SK-N-MC (cell line): ENCODE data around the gene MAVS.

ENCODE experiments used
- DNase-seq: peaks from one replicate; pipeline ENCODE4 v3.0.0-alpha.2; 2011; ENCODE audit warnings: low read depth, low spot score
- H3K27ac ChIP-seq: fragments of 200-600 bp; sonication (generic); 2 replicates; pipeline ENCODE4 v1.5.1; 2016; ENCODE audit warnings: mixed run types
- H3K36me3 ChIP-seq: fragments of 200-600 bp; sonication (generic); 2 replicates; pipeline ENCODE4 v1.6.1; 2017; ENCODE audit warnings: antibody characterized with exemption, low read length, mixed read lengths; ENCODE audit not compliant: insufficient read depth
- H3K4me3 ChIP-seq: fragments of 200-600 bp; sonication (generic); 2 replicates; pipeline ENCODE4 v1.5.1; 2016
- H3K9ac ChIP-seq: fragments of 200-600 bp; sonication (generic); 2 replicates; pipeline ENCODE4 v1.8.0; 2017; ENCODE audit warnings: mixed run types, mixed read lengths; ENCODE audit not compliant: insufficient read length
- H3K9me3 ChIP-seq: fragments of 200-600 bp; sonication (generic); 2 replicates; pipeline ENCODE4 v1.6.1; 2017; ENCODE audit warnings: low read depth, mild to moderate bottlenecking, antibody characterized with exemption, low read length, moderate library complexity, mixed read lengths
- EZH2 ChIP-seq: fragments of 200-600 bp; sonication (generic); IDR thresholded peaks from one replicate; pipeline ENCODE4 v1.6.1; 2017; ENCODE audit warnings: antibody characterized with exemption
- FOXP2 ChIP-seq: optimal IDR thresholded peaks from 2 replicates; pipeline ENCODE3; 2011; ENCODE audit warnings: mild to moderate bottlenecking, moderate library complexity; ENCODE audit not compliant: insufficient read depth; ENCODE audit errors: extremely low read length, control extremely low read depth
- POLR2AphosphoS5 ChIP-seq: IDR thresholded peaks from 2 replicates; pipeline ENCODE4 v1.6.1; 2012; ENCODE audit warnings: mild to moderate bottlenecking, low read depth, low read length, borderline replicate concordance

The MAVS gene

GRCh38 chr20:3846740-3847428 is at the start of gene MAVS:
Gene MAVS, plus strand, starts transcription at chr20:3846834. Its CDS starts 7,791 bp downstream, at chr20:3854625.
- no peaks in the 10 kb centered on the region for H3K9me3 ChIP-seq
- TF ChIP-seq POLR2AphosphoS5 (peak; percentile 95), FOXP2 (no peak)
- no peak within 1 kb of the TSS for H3K27ac ChIP-seq
- no peak for DNase-seq
- peak within 1 kb of the TSS; percentile 98 for H3K4me3 ChIP-seq
- no peaks in the 10 kb centered on the region for H3K36me3 ChIP-seq
- peak within 1 kb of the TSS; percentile 97 for H3K9ac ChIP-seq

- peaks cover 42% of the 10 kb centered on the region for H3K36me3 ChIP-seq
- H3K9ac ChIP-seq = peak overlapping the region; percentile 88
- TF ChIP-seq EZH2 = no peak
- no peak; the same call in 1 of the 2 replicates for TF ChIP-seq POLR2AphosphoS5
- TF ChIP-seq FOXP2 = no peak
- DNase-seq = no peak
- peak overlapping the region; percentile 92 for H3K4me3 ChIP-seq
- H3K27ac ChIP-seq = peak overlapping the region; percentile 70; the same call in 1 of the 2 replicates
- no peaks in the 10 kb centered on the region for H3K9me3 ChIP-seq
Observed at GRCh38 chr20:3797226-3797545, 49.4 kb upstream of the MAVS start.

DNA sequence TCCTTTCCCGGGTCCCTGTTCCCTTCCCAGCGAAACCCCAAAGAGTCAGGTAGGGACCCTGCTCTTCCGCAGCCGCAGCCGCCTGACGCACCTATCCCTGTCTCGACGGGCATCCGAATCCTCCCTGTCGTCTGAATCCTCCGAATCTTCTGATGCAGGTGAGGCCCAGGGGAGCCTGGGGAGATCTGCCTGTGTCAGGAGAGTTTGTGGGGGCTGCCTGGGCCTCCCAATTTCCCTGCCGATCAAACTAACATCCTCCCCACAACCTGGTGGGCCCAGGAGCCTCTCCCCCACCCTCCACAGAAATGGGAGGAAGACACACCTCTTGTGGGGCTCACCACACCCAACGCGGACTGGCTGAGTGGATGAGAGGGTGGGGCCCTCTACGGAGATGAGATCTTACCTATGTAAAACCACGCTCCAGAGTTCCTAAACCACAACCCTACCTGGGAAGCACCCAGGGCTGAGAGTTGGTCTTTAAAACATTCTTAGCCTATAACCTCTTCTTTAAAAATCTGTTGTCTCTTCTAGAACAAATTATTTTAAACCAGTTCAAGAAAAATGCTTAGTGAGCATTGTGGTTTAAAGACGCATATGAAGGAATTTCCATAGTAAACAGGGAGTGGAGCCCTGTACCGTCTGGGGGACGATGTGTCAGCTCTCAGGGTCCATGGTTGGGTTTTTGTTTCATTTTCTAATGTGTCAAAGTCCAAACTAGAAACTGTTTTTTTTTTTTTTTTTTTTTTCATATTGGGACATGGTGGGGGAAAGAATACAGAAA is 48.9 kb upstream of the MAVS start:
- Histone ChIP-seq H3K9me3 (no peaks in the 10 kb centered on the region), H3K36me3 (peaks cover 48% of the 10 kb centered on the region), H3K9ac (peak overlapping the region; percentile 88), H3K27ac (peak overlapping the region; percentile 70), H3K4me3 (peak overlapping the region; percentile 92)
- DNase-seq = no peak
- TF ChIP-seq POLR2AphosphoS5 (no peak), EZH2 (no peak), FOXP2 (no peak)

GRCh38 chr20:3798373-3798768 is 48.3 kb upstream of the MAVS start:
- no peaks in the 10 kb centered on the region for H3K9me3 ChIP-seq
- peaks cover 54% of the 10 kb centered on the region for H3K36me3 ChIP-seq
- TF ChIP-seq EZH2 (no peak), FOXP2 (no peak), POLR2AphosphoS5 (no peak)
- DNase-seq = no peak
- peak overlapping the region; percentile 88 for H3K9ac ChIP-seq
- H3K4me3 ChIP-seq = peak overlapping the region; percentile 92
- peak overlapping the region; percentile 70 for H3K27ac ChIP-seq

DNA sequence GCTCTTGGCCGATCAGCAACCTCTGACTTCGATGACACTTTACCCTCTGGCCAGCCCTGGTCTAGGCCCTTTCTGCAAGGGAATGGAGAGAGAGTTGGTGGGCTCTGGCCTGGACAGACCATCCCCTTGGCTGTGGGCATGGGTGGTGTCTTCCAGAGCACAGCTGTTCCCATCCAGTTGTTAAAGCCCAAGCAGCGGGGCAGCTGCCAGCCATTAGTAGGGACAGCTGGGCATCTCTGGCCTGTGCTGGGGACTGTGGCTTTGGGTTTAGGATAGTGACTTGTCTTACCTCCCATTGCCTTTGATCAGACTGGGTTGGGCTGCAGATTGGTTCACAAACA is 47.8 kb upstream of the MAVS start:
- no peak for DNase-seq
- H3K36me3 ChIP-seq = peaks cover 59% of the 10 kb centered on the region
- H3K27ac ChIP-seq = peak overlapping the region; percentile 70
- peak overlapping the region; percentile 88 for H3K9ac ChIP-seq
- H3K9me3 ChIP-seq = no peaks in the 10 kb centered on the region
- TF ChIP-seq EZH2 (no peak), POLR2AphosphoS5 (no peak; the same call in 1 of the 2 replicates), FOXP2 (no peak)
- H3K4me3 ChIP-seq = peak overlapping the region; percentile 92

- DNase-seq = no peak
- no peak for TF ChIP-seq FOXP2
- no peak for TF ChIP-seq POLR2AphosphoS5
- TF ChIP-seq EZH2 = no peak
- Histone ChIP-seq H3K36me3 (peaks cover 74% of the 10 kb centered on the region), H3K9ac (no peak overlapping the region), H3K4me3 (no peak overlapping the region), H3K9me3 (no peaks in the 10 kb centered on the region), H3K27ac (peak overlapping the region; percentile 42; the same call in 1 of the 2 replicates)
Observed at GRCh38 chr20:3800256-3800877, 46.3 kb upstream of the MAVS start.

GRCh38 chr20:3800878-3801260 is 45.8 kb upstream of the MAVS start:
- H3K4me3 ChIP-seq = no peak overlapping the region
- TF ChIP-seq FOXP2 (no peak), POLR2AphosphoS5 (no peak), EZH2 (no peak)
- H3K9ac ChIP-seq = no peak overlapping the region
- no peaks in the 10 kb centered on the region for H3K9me3 ChIP-seq
- no peak for DNase-seq
- no peak overlapping the region for H3K27ac ChIP-seq
- peaks cover 79% of the 10 kb centered on the region for H3K36me3 ChIP-seq

GRCh38 chr20:3801299-3801698 is 45.3 kb upstream of the MAVS start:
- no peak overlapping the region for H3K27ac ChIP-seq
- H3K9ac ChIP-seq = no peak overlapping the region
- peaks cover 83% of the 10 kb centered on the region for H3K36me3 ChIP-seq

More at GRCh38 chr20:3801299-3801698, 45.3 kb upstream of the MAVS start:
- H3K4me3 ChIP-seq = no peak overlapping the region
- TF ChIP-seq POLR2AphosphoS5 = no peak
- no peak for TF ChIP-seq FOXP2
- TF ChIP-seq EZH2 = no peak
- no peaks in the 10 kb centered on the region for H3K9me3 ChIP-seq
- no peak for DNase-seq
